Prostate gland (tissue), 2 donors: ENCODE results near the gene PPARA. TPM values are rescaled to one million over a fixed set of nuclear protein-coding genes. Genes with fewer than 3 reads are reported as not detected.

Experiments used
- DNase-seq: peaks from one replicate; pipeline ENCODE4 v3.0.0-alpha.2; 2019; ENCODE audit warnings: low spot score
- H3K27ac ChIP-seq, 2 donors: fragments of 200-600 bp; sonication (generic); 2 replicates each; pipeline ENCODE4 v1.5.1; 2017 to 2019
- H3K27me3 ChIP-seq: fragments of 200-600 bp; sonication (generic); replicated peaks from 2 replicates; pipeline ENCODE4 v1.5.1; 2019; ENCODE audit not compliant: insufficient read depth
- H3K36me3 ChIP-seq, 2 donors: fragments of 200-600 bp; sonication (generic); 1 replicate in 1 of 2; 2 replicates in 1 of 2; pipeline versions ENCODE4 v1.5.1 to v1.8.1; 2017 to 2019
- H3K4me1 ChIP-seq: fragments of 200-600 bp; sonication (generic); replicated peaks from 2 replicates; pipeline ENCODE4 v1.5.1; 2019
- H3K4me3 ChIP-seq, 2 donors: fragments of 200-600 bp; sonication (generic); 2 replicates each; pipeline ENCODE4 v1.5.1; 2017 to 2019
- H3K9me3 ChIP-seq: fragments of 200-600 bp; sonication (generic); 2 replicates; pipeline ENCODE4 v1.5.1; 2017
- POLR2A ChIP-seq: fragments of 450-650 bp; IDR thresholded peaks from one replicate; pipeline ENCODE4 v1.6.1; 2016; ENCODE audit warnings: antibody characterized with exemption, mild to moderate bottlenecking
- POLR2AphosphoS5 ChIP-seq: sonication (generic); formaldehyde crosslinking; IDR thresholded peaks from one replicate; pipeline ENCODE4 v1.6.1; 2017; ENCODE audit warnings: antibody characterized with exemption
- WGBS: methylation state at CpG from one replicate; pipeline ENCODE4 v1.1.5; 2018; 5-methylcytosine and 5-hydroxymethylcytosine counted together
- intact Hi-C: fragments of 100-400 bp; cut with DNase I; formaldehyde crosslinking; loops from one replicate; pipeline ENCODE4 v1.14.2; 2022
- total RNA-seq, 2 donors: library from RNA; depleted of rRNA; stranded (reverse); fragments of >200 nt; gene quantifications; one replicate each; pipeline ENCODE4 v1.1.0, GENCODE V29; 2016
- TF ChIP-seq, protein P1 (sequence below), 4 experiments: fragments of 200-600 bp in 2 of 4; fragments of 450-650 bp in 2 of 4; sonication (generic) in 2 of 4; IDR thresholded peaks; 1 replicate in 3 of 4; 2 replicates in 1 of 4; pipeline ENCODE4 v1.5.1; 2016 to 2019; ENCODE audit warnings: antibody characterized with exemption in 4 of 4, mild to moderate bottlenecking in 2 of 4, moderate library complexity in 2 of 4

Gene PPARA
- total RNA-seq, 2 donors from 2014 or later: 21.2 to 27.3 TPM

- H3K27me3 ChIP-seq: no peaks in the 10 kb centered on the region
- intact Hi-C loops: no loop called here
- H3K9me3 ChIP-seq: no peaks in the 10 kb centered on the region
- DNase-seq: no peak
- H3K27ac ChIP-seq: no peak overlapping the region
- TF ChIP-seq POLR2A (no peak), POLR2AphosphoS5 (no peak)
- TF ChIP-seq, protein P1, sequence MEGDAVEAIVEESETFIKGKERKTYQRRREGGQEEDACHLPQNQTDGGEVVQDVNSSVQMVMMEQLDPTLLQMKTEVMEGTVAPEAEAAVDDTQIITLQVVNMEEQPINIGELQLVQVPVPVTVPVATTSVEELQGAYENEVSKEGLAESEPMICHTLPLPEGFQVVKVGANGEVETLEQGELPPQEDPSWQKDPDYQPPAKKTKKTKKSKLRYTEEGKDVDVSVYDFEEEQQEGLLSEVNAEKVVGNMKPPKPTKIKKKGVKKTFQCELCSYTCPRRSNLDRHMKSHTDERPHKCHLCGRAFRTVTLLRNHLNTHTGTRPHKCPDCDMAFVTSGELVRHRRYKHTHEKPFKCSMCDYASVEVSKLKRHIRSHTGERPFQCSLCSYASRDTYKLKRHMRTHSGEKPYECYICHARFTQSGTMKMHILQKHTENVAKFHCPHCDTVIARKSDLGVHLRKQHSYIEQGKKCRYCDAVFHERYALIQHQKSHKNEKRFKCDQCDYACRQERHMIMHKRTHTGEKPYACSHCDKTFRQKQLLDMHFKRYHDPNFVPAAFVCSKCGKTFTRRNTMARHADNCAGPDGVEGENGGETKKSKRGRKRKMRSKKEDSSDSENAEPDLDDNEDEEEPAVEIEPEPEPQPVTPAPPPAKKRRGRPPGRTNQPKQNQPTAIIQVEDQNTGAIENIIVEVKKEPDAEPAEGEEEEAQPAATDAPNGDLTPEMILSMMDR (IDR thresholded peaks at IDR 0.05): no peak
- no peaks in the 10 kb centered on the region for H3K4me1 ChIP-seq
- 90% methylated on average over 7 of the region's 7 CpGs for WGBS
- H3K36me3 ChIP-seq: no peaks in the 10 kb centered on the region
- no peak overlapping the region for H3K4me3 ChIP-seq
Observed at GRCh38 chr22:46226577-46226976, 76.3 kb downstream of the PPARA start.

DNA sequence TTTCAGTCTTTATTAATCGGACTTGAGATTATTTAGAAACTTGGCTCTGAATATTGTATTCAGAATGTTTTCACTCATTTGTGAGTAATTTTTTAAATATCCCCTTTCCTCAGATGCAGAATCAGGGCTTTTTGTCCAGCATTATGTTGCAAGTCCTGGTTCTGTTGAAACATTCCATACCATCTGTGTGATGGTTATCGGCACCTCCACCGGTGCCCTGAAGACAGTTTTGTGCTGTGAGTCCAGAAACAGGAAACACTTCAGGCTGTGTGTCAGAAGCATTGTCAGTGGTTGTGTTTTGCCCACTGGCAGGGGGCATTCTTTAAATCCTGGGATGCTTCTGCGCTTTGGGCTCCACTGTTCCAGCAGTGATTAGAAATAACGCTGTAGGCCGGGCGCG, 79.4 kb downstream of the PPARA start:
- WGBS: 94% methylated on average over 8 of the region's 8 CpGs

DNA sequence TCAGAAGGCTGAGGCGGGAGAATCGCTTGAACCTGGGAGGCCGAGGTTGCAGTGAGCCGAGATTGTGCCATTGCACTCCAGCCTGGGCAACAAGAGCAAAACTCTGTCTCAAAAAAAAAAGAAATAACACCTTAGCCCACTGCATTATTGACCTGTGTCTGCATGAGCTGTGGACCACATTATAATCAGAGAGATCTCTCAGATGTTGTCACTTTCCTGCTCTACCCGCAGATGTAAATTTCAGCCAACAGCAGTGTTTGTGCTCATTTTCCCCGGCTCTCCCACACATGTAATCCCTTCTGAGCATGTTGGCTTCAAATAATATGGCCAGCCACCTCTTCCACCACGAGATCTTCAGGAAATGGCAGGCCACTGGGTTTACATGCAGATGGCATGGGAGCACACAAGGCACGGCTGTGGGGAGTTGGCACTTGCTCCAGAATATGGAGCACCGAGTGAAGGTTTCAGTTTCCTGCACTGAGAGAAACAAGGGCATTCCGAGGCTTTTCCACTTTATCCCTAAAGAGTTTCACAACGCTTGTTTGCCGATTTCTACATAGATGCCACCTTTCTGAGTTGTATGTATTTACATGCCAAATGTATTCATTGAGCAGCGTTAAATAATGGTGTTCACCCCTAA, 80.1 kb downstream of the PPARA start:
- no peaks in the 10 kb centered on the region for H3K9me3 ChIP-seq
- H3K27me3 ChIP-seq: no peaks in the 10 kb centered on the region
- 86% methylated on average over 13 of the region's 13 CpGs for WGBS
- no peaks in the 10 kb centered on the region for H3K4me1 ChIP-seq
- DNase-seq: no peak
- intact Hi-C loops: no loop called here
- TF ChIP-seq POLR2A (no peak), POLR2AphosphoS5 (no peak)
- TF ChIP-seq, protein P1 (IDR thresholded peaks at IDR 0.05): no peak
- no peak overlapping the region for H3K4me3 ChIP-seq
- H3K27ac ChIP-seq: no peak overlapping the region
- no peaks in the 10 kb centered on the region for H3K36me3 ChIP-seq

More for the DNA sequence above, 79.4 kb downstream of the PPARA start:
- intact Hi-C loops: no loop called here
- H3K27ac ChIP-seq: no peak overlapping the region
- no peaks in the 10 kb centered on the region for H3K9me3 ChIP-seq
- TF ChIP-seq POLR2A (no peak), POLR2AphosphoS5 (no peak)
- TF ChIP-seq, protein P1 (IDR thresholded peaks at IDR 0.05): no peak
- no peak for DNase-seq
- no peaks in the 10 kb centered on the region for H3K27me3 ChIP-seq
- H3K4me3 ChIP-seq: no peak overlapping the region
- no peaks in the 10 kb centered on the region for H3K4me1 ChIP-seq
- H3K36me3 ChIP-seq: no peaks in the 10 kb centered on the region

DNA sequence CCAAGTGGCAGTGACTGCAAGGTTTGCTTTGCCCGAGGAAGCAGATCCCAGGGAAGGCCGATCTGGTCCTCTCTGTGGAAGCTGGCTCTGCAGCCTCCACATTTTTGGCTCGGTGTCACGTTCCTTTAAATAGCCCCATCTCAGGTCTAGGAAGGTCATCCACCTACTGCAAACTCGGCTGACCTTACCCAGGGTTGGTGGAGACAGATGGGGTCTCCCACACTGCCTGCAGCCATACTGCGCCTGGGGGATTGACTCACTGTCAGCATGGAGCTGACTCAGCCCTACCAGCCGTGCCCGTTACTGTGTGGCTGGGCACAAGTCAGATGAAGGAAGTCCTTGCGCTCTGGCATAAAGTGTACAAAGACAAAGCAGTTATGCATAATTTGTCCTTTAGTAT, 82.9 kb downstream of the PPARA start:
- WGBS: 52% methylated on average over 9 of the region's 9 CpGs
- intact Hi-C loops: no loop called here

More for the DNA sequence above, 82.9 kb downstream of the PPARA start:
- Histone ChIP-seq H3K9me3 (no peaks in the 10 kb centered on the region), H3K4me3 (no peak overlapping the region), H3K27ac (no peak overlapping the region), H3K4me1 (no peaks in the 10 kb centered on the region), H3K36me3 (no peaks in the 10 kb centered on the region), H3K27me3 (no peaks in the 10 kb centered on the region)
- TF ChIP-seq, protein P1 (IDR thresholded peaks at IDR 0.05): no peak
- no peak for TF ChIP-seq POLR2A
- no peak for TF ChIP-seq POLR2AphosphoS5
- DNase-seq: no peak
